Dermis microvascular lymphatic vessel endothelial cell (primary cell): Measurements from ENCODE around the gene MIS12. TPM values are rescaled to one million over a fixed set of nuclear protein-coding genes. Genes with fewer than 3 reads are reported as not detected.

Source experiments
- DNase-seq, 2 donors: peaks; one replicate each; pipeline versions ENCODE4 v3.0.0 to v3.0.0-alpha.2; 2010; ENCODE audit warnings: low read depth in 2 of 2
- total RNA-seq: library from RNA; depleted of rRNA; stranded (reverse); fragments of >200 nt; gene quantifications from 2 replicates; pipeline ENCODE4 v1.2.1, GENCODE V29; 2014

MIS12 gene, protein sequence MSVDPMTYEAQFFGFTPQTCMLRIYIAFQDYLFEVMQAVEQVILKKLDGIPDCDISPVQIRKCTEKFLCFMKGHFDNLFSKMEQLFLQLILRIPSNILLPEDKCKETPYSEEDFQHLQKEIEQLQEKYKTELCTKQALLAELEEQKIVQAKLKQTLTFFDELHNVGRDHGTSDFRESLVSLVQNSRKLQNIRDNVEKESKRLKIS
- 13.1 and 17.2 TPM in 2 replicates for total RNA-seq

- DNase-seq: peak; percentile 96 to 99
These were observed at the start of gene MIS12 for GRCh38 chr17:5486206-5487124. MIS12 (plus strand) TSS chr17:5486566; CDS start chr17:5488863, 2,297 bp downstream.

- DNase-seq: no peak
These were observed 48.5 kb upstream of the MIS12 start for GRCh38 chr17:5437721-5438317.

DNA sequence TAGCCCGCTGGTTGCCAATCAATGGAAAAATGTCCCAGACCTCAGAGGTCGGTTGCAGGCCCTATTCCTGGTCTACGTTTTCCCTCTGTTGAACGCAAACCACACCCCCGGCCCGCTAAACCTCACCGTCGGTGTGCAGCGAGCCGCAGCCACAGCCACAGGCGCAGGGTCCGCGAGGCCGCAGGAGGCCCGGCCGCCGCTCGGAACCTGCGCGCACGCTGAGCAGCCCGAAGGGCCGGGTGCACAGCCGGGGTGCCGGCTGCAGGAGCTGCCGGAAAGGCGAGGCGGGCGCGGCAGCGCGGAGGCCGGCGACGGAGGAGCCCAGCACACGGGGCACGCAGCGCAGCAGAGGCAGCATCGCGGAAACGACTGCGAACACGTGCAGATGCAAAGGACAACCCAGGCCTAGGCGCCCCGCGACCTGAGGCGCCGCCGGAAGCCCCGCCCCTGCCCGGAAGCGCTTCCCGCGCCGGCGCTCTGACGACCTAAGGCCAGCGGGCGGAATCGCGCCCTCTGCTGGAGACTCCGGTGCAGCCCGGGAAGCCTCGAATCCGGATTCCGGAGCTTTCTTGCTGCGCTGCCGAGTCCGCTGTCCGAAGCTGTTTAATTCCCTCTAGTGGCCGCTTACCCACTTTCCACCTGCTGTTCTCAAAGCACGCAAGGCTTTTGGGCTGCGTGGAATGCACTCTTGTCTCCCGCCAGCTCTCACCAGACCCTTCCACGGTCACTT, 47.5 kb upstream of the MIS12 start, which contains the start of gene C1QBP:
Gene C1QBP (minus strand): TSS at position 440 of the 730 bp plus-strand sequence. CDS start 82 bp downstream, at position 358.
- peak; percentile 87 to 95 for DNase-seq

GRCh38 chr17:5439446-5439764, 47.0 kb upstream of the MIS12 start:
- DNase-seq: no peak

GRCh38 chr17:5443728-5444127, 42.6 kb upstream of the MIS12 start:
- DNase-seq: no peak

GRCh38 chr17:5444209-5444608, 42.2 kb upstream of the MIS12 start:
- no peak for DNase-seq

DNA sequence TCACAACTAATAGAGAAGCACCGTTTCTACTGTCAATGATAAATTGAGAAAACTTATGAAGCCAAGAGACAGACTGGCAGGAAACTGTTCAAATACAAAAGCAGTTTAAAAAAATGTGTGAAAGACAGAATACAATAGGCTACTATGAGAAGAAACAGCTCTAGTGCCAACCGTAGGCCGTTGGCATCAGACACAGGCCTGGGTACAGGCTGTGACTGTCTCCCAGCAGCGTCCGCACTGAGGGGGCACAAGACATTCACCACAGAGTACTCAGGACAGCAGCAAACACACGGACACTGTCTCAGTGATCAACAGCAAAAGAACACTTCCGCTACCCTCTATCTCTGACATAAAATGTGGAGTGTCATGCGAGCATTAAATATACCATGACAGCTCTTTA, 39.6 kb upstream of the MIS12 start:
- DNase-seq: no peak

DNA sequence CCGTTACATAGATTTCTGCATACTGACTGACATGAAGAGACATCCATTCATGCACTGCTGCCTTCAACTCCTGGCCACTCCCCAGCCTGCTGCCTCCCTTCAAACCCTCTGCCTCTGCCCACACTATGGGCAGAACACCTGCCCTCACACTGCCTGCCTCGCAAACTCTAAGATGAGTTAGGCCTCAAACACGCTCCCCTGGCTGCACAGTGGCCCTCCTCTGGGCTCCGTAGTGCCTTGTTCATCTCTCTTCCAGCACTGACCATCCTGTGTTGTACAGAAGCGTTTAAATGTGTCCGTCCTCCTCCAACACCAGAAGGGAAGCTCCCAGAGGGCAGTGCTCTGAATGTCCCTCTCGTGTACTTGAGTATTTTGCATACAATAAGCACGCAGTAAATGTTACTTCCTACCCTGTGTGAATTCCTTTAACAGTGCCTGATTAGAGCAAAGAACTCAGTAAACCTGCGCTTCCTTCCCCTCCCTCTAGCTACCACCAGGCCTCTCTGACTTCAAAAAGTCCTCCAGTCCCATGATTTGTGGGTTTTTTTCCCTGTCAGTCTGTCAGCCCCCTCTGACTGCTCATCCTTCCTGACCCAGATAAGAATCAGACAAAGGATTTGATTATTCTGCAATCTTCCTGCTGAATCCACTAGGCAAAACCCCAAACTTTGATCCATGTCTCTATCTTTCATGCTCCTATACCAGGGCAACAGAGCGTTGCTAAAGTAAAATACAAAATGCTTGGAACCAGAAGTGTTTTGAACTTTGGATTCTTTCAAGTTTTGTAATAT, 21.5 kb upstream of the MIS12 start:
- DNase-seq: peak; percentile 42 to 49

- no peak for DNase-seq
These were observed 20.1 kb upstream of the MIS12 start for GRCh38 chr17:5466295-5466694.

DNA sequence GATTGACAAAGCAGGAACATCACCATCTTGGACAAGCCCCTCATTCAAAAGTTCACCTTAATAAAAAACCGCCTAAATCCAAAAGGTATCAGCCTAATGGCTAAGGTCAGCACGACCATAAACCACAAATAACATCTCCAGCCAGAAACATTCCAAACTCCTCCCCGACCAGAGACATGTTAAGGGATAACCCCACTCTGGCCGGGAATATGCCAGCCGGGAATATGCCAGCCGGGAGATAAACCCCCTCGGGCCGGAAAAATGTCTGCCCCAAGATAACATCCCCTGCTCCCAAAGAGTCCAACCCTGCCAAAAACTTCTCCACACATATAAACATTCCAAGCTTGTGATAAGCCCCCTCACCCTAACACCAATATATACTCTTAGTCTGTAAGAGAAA, 18.9 kb upstream of the MIS12 start:
- DNase-seq: no peak

GRCh38 chr17:5468075-5468473, 18.3 kb upstream of the MIS12 start:
- DNase-seq: no peak

GRCh38 chr17:5472511-5472910, 13.9 kb upstream of the MIS12 start:
- no peak for DNase-seq

DNA sequence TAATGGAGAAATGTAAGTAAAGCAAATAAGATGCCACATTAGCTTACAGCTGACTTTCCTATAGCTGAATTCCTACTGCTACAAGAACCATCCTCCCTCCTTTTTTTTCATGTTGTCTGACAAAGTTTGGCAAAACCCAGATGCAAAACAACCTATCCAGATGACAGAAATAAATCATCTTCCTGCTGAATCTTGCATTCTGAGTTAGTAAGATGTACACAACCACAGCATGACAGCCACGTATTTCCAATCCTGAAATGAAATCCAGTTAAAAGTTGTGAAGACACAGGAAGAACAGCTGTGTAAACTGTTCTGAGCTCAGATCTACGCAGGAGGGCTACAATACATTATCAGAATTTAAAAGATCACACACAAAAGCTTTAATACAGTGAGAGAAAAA, 12.5 kb upstream of the MIS12 start:
- DNase-seq: no peak

- no peak for DNase-seq
These were observed 7.4 kb upstream of the MIS12 start for GRCh38 chr17:5478992-5479391.

DNA sequence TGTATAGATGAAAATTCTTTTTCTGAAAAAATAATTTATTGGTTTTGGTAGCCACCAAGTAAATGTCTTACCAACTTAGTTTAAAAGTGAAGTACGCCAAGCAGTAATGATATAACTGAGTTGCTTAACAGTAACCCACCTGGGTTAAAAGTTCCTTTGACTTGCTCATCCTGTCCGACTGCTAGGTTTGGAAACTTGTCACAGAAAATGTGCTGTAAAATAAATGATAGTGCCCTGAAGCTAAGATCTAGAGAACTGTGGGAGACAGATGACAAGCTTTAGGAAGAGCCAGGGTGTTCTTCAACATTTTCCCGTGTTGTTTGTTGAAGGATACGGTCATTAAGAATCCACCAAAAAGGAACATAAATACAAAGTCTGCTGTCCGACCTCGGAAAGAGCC, 5.4 kb upstream of the MIS12 start:
- no peak for DNase-seq

DNA sequence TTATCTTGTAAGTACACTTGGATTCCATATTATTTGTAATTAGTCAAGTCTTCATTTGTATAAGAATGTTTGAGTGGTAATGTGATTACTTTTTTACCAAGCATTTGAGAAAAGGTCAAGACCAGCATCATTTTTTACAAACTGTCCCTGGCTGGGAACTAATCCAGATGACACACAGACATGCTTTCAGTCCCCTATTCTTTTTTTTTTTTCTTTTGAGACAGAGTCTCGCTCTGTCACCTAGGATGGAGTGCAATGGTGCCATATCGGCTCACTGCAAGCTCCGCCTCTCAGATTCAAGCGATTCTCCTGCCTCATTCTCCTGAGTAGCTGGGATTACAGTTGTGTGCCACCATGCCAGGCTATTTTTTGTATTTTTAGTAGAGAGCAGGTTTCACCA, 4.9 kb upstream of the MIS12 start:
- DNase-seq: no peak

GRCh38 chr17:5485270-5486205, 828 bp upstream of the MIS12 start, which contains the start of gene DERL2:
DERL2 (minus strand) TSS chr17:5486178; CDS start chr17:5486161, 17 bp downstream.
- DNase-seq: peak in 1 of 2 donors; percentile 45

GRCh38 chr17:5488752-5489151, 2.4 kb downstream of the MIS12 start:
- no peak for DNase-seq

DNA sequence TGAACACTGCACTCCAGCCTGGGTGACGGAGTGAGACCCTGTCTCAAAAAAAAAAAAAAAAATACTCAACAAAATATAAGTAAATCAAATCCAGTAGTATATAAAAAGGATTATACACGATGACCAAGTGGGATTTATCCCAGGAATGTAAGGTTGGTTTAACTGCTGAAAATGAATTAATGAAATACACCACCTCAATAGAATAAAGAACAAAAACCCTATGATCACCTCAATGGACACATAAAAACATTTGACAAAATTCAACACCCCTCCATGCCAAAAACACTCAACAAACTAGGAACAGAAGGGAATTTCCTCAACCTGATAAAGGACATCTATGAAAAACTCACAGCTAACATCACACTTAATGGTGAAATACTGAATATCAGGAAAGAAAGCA, 6.6 kb downstream of the MIS12 start:
- no peak for DNase-seq
